H1 (cell line): ENCODE data around the gene MOB4. TPM values are rescaled to one million over a fixed set of nuclear protein-coding genes. Genes with fewer than 3 reads are reported as not detected.
A peak's percentile ranks its signal among the peaks of the same experiment; 100 is the strongest.

Source experiments
- CTCF ChIA-PET: fragments of 300-600 bp; sonication (Branson Sonifier 250); formaldehyde crosslinking; loops from one replicate; lab custom pipeline; 2021; ENCODE audit not compliant: partially characterized antibody; lab: Charles Lee
- POLR2A ChIA-PET: fragments of 300-600 bp; sonication (Branson Sonifier 250); formaldehyde crosslinking; loops from one replicate; lab custom pipeline; 2021; ENCODE audit warnings: inconsistent platforms; ENCODE audit not compliant: partially characterized antibody; lab: Charles Lee
- DNase-seq, 2 experiments: peaks; one replicate each; pipeline versions ENCODE4 v3.0.0 to v3.0.0-alpha.2; 2010 to 2022; ENCODE audit warnings: low spot score in 2 of 2, low read depth in 1 of 2, mixed read lengths in 1 of 2
- FAIRE-seq: peaks from 2 replicates; lab custom pipeline; 2011; peaks lifted over from hg19 to GRCh38; lab: Jason Lieb, UNC
- H2AFZ ChIP-seq: 2 replicates; pipeline ENCODE4 v1.8.1; 2012; ENCODE audit warnings: low read length, inconsistent platforms
- H2AK5ac ChIP-seq: 2 replicates; pipeline ENCODE4 v1.6.1; 2013; ENCODE audit warnings: low read depth, low read length
- H2BK120ac ChIP-seq: replicated peaks from 2 replicates; pipeline ENCODE3; 2013; ENCODE audit warnings: low read depth, low read length, inconsistent platforms
- H2BK12ac ChIP-seq: 2 replicates; pipeline ENCODE4 v1.6.1; 2013; ENCODE audit warnings: low read depth, low read length
- H2BK15ac ChIP-seq: 2 replicates; pipeline ENCODE4 v1.6.1; 2013; ENCODE audit warnings: low read length
- H2BK20ac ChIP-seq: 2 replicates; pipeline ENCODE4 v1.6.1; 2013; ENCODE audit warnings: low read length
- H2BK5ac ChIP-seq: 2 replicates; pipeline ENCODE4 v1.6.1; 2013; ENCODE audit warnings: low read depth, low read length
- H3K14ac ChIP-seq: 2 replicates; pipeline ENCODE4 v1.6.1; 2013; ENCODE audit warnings: inconsistent platforms; ENCODE audit not compliant: insufficient read length
- H3K18ac ChIP-seq: 2 replicates; pipeline ENCODE4 v1.6.1; 2013; ENCODE audit warnings: low read length; ENCODE audit errors: extremely low read depth
- H3K23ac ChIP-seq: 2 replicates; pipeline ENCODE4 v1.6.1; 2013; ENCODE audit warnings: inconsistent platforms; ENCODE audit not compliant: insufficient read length
- H3K23me2 ChIP-seq: 2 replicates; pipeline ENCODE4 v1.6.1; 2013; ENCODE audit warnings: low read depth, low read length
- H3K27ac ChIP-seq: 2 replicates; pipeline ENCODE4 v1.6.1; 2011; ENCODE audit warnings: low read depth, low read length, inconsistent platforms
- H3K27me3 ChIP-seq, 4 experiments: replicated peaks in 1 of 4; 1 replicate in 1 of 4; 2 replicates in 3 of 4; pipeline versions ENCODE4 v1.6.1 to v1.8.1; 2011 to 2013; ENCODE audit warnings: low read length in 3 of 4, mild to moderate bottlenecking in 3 of 4, inconsistent platforms in 2 of 4, mixed read lengths in 2 of 4, moderate library complexity in 1 of 4; ENCODE audit not compliant: control insufficient read depth in 3 of 4, insufficient read depth in 3 of 4; ENCODE audit errors: extremely low read depth in 1 of 4
- H3K36me3 ChIP-seq, 4 experiments: 2 replicates each; pipeline versions ENCODE4 v1.6.1 to v1.8.1; 2011 to 2013; ENCODE audit warnings: mild to moderate bottlenecking in 4 of 4, low read length in 3 of 4, moderate library complexity in 2 of 4, control low read depth in 1 of 4, inconsistent platforms in 1 of 4; ENCODE audit not compliant: insufficient read depth in 4 of 4, control insufficient read depth in 2 of 4
- H3K4ac ChIP-seq: replicated peaks from 2 replicates; pipeline ENCODE3; 2013; ENCODE audit warnings: low read length, low read depth, mixed read lengths, inconsistent platforms; ENCODE audit not compliant: insufficient read length
- H3K4me1 ChIP-seq, 4 experiments: replicated peaks in 1 of 4; 1 replicate in 1 of 4; 2 replicates in 3 of 4; pipeline versions ENCODE4 v1.6.1 to v1.8.1; 2011 to 2013; ENCODE audit warnings: low read length in 3 of 4, inconsistent platforms in 2 of 4, mixed read lengths in 1 of 4; ENCODE audit not compliant: insufficient read depth in 4 of 4, control insufficient read depth in 3 of 4
- H3K4me2 ChIP-seq, 2 experiments: 2 replicates each; pipeline versions ENCODE4 v1.6.1 to v1.8.1; 2011 to 2013; ENCODE audit warnings: low read depth in 2 of 2, low read length in 2 of 2, control low read depth in 1 of 2, inconsistent platforms in 1 of 2, mild to moderate bottlenecking in 1 of 2; ENCODE audit not compliant: insufficient read depth in 1 of 2
- H3K4me3 ChIP-seq, 4 experiments: fragments of 200-600, 300-600 bp in 1 of 4; sonication (generic), shearing (Covaris generic), sonication (Bioruptor Twin) in 1 of 4; 2 replicates each; pipeline versions ENCODE4 v1.5.1 to v1.8.1; 2011 to 2016; ENCODE audit warnings: low read length in 4 of 4, low read depth in 3 of 4, control low read depth in 2 of 4, inconsistent platforms in 2 of 4, mild to moderate bottlenecking in 2 of 4, mixed read lengths in 1 of 4, moderate library complexity in 1 of 4; ENCODE audit not compliant: insufficient read depth in 2 of 4; ENCODE audit errors: extremely low read depth in 1 of 4
- H3K56ac ChIP-seq: replicated peaks from 2 replicates; pipeline ENCODE3; 2013; ENCODE audit warnings: low read depth, mild to moderate bottlenecking, mixed read lengths, low read length, inconsistent platforms; ENCODE audit not compliant: insufficient read length
- H3K79me1 ChIP-seq: 2 replicates; pipeline ENCODE4 v1.6.1; 2013; ENCODE audit warnings: low read depth, low read length, control low read depth
- H3K79me2 ChIP-seq, 2 experiments: 2 replicates each; pipeline versions ENCODE4 v1.6.1 to v1.8.1; 2012 to 2013; ENCODE audit warnings: low read length in 2 of 2, mild to moderate bottlenecking in 2 of 2, inconsistent platforms in 1 of 2; ENCODE audit not compliant: insufficient read depth in 2 of 2, control insufficient read depth in 1 of 2
- H3K9ac ChIP-seq, 4 experiments: replicated peaks in 1 of 4; 1 replicate in 1 of 4; 2 replicates in 3 of 4; pipeline versions ENCODE4 v1.6.1 to v1.8.1; 2011 to 2013; ENCODE audit warnings: low read depth in 3 of 4, low read length in 3 of 4, control low read depth in 2 of 4, mild to moderate bottlenecking in 2 of 4, moderate library complexity in 2 of 4, inconsistent platforms in 1 of 4; ENCODE audit errors: extremely low read depth in 1 of 4
- H3K9me3 ChIP-seq, 2 experiments: 2 replicates each; pipeline versions ENCODE4 v1.6.1 to v1.8.1; 2012 to 2013; ENCODE audit warnings: mild to moderate bottlenecking in 2 of 2, moderate library complexity in 2 of 2, control low read depth in 1 of 2, inconsistent platforms in 1 of 2, low read depth in 1 of 2, low read length in 1 of 2, mixed read lengths in 1 of 2; ENCODE audit not compliant: insufficient read depth in 2 of 2
- H4K20me1 ChIP-seq, 2 experiments: replicated peaks in 1 of 2; 2 replicates each; pipeline versions ENCODE3 to v1.8.1; 2011 to 2013; ENCODE audit warnings: inconsistent platforms in 2 of 2, low read length in 2 of 2, mild to moderate bottlenecking in 1 of 2; ENCODE audit not compliant: insufficient read depth in 2 of 2, control insufficient read depth in 1 of 2
- H4K5ac ChIP-seq: 2 replicates; pipeline ENCODE4 v1.6.1; 2013; ENCODE audit warnings: low read length, low read depth, mixed read lengths, inconsistent platforms; ENCODE audit not compliant: insufficient read length
- H4K8ac ChIP-seq: 2 replicates; pipeline ENCODE4 v1.8.0; 2013; ENCODE audit warnings: mild to moderate bottlenecking, moderate library complexity, low read length, inconsistent platforms; ENCODE audit not compliant: insufficient read depth; ENCODE audit errors: extremely low read depth
- H4K91ac ChIP-seq: replicated peaks from 2 replicates; pipeline ENCODE3; 2013; ENCODE audit warnings: low read length, mixed read lengths, inconsistent platforms; ENCODE audit not compliant: insufficient read length
- HDAC6 ChIP-seq: IDR thresholded peaks from one replicate; pipeline ENCODE4 v1.7.1; 2012; ENCODE audit warnings: low read depth, mild to moderate bottlenecking, inconsistent platforms, low read length, moderate library complexity
- RAD21 ChIP-seq, 2 experiments: IDR thresholded peaks in 1 of 2; conservative IDR thresholded peaks in 1 of 2; 2 replicates each; pipeline ENCODE4 v1.6.1; 2011; ENCODE audit warnings: low read depth in 2 of 2, low read length in 2 of 2, improper control_type of control experiment in 1 of 2, inconsistent platforms in 1 of 2, mild to moderate bottlenecking in 1 of 2, moderate library complexity in 1 of 2
- RNF2 ChIP-seq: fragments of 200-900, 300-1000 bp; sonication (generic); IDR thresholded peaks from 2 replicates; pipeline ENCODE4 v1.7.1; 2016; ENCODE audit warnings: borderline replicate concordance, low read depth, mild to moderate bottlenecking, antibody characterized with exemption, low read length; ENCODE audit not compliant: poor library complexity, severe bottlenecking; ENCODE audit errors: missing control alignments
- WGBS, 2 experiments: shearing (Covaris generic) in 1 of 2; methylation state at CpG; one replicate each; pipeline versions ENCODE4 v1.1.6 to v1.1.7; 2013 to 2015; ENCODE audit warnings: low lambda C conversion rate in 2 of 2, mixed read lengths in 2 of 2, inconsistent platforms in 1 of 2, low coverage in 1 of 2, missing lambda C conversion rate in 1 of 2; ENCODE audit not compliant: insufficient replicate concordance in 2 of 2, insufficient coverage in 1 of 2, insufficient read length in 1 of 2; ENCODE audit errors: extremely low coverage in 1 of 2, missing lambda C conversion rate in 1 of 2; 5-methylcytosine and 5-hydroxymethylcytosine counted together
- polyA plus RNA-seq, 7 experiments: library from polyadenylated mRNA; depleted of rRNA in 3 of 7; stranded (reverse) in 5 of 7; unstranded in 2 of 7; fragments of >200 nt in 5 of 7; fragments of 200-250 nt in 2 of 7; gene quantifications; 1 replicate in 5 of 7; 2 replicates in 1 of 7; 4 replicates in 1 of 7; pipeline versions ENCODE4 v1.2.1 to v1.2.3, GENCODE V29; 2011 to 2013; ENCODE audit warnings: missing spikeins in 2 of 7, mixed read lengths in 2 of 7
- total RNA-seq: library from RNA; stranded (reverse); fragmentation: NEBNext Ultra II Directional; extraction: Animal tissue kit (Norgen Biotek cat#: 25700); gene quantifications from 2 replicates; pipeline ENCODE4 v1.2.1, GENCODE V29; 2021

Gene MOB4
- total and polyA plus RNA-seq, 2 of the 8 experiments (the other 6 are each of a cell fraction or from before 2014, with no cell fraction given): 51.5 to 54.2 TPM

GRCh38 chr2:197577446-197577845, 61.6 kb downstream of the MOB4 start:
- no peak overlapping the region; the same call in 1 of the 2 replicates for H3K27ac ChIP-seq
- no peaks in the 10 kb centered on the region for H3K79me1 ChIP-seq
- H3K4me1 ChIP-seq: peaks cover 0 to 17% (median 5%) of the 10 kb centered on the region in 4 experiments; a peak in 4 of 7 replicates
- H2BK120ac ChIP-seq: peak overlapping the region; percentile 96
- H3K23me2 ChIP-seq: no peaks in the 10 kb centered on the region; the same call in 1 of the 2 replicates
- peak overlapping the region; percentile 94; the same call in 1 of the 2 replicates for H2BK5ac ChIP-seq
- H4K20me1 ChIP-seq: no peaks in the 10 kb centered on the region
- H3K9ac ChIP-seq: no peak overlapping the region
- H3K4me3 ChIP-seq: no peak overlapping the region
- H2AK5ac ChIP-seq: peak overlapping the region; percentile 85; the same call in 1 of the 2 replicates
- peak overlapping the region; percentile 92 for H2BK12ac ChIP-seq
- peaks cover 0 to 3% of the 10 kb centered on the region in 2 experiments; a peak in 1 of 4 replicates for H3K79me2 ChIP-seq
- H4K91ac ChIP-seq: peak overlapping the region; percentile 99
- 90% methylated on average over 4 of the region's 4 CpGs; no CpG with 5 or more reads in 1 of the 2 experiments for WGBS, 2 experiments
- H3K36me3 ChIP-seq: peaks cover 0 to 23% (median under 1%) of the 10 kb centered on the region in 4 experiments; a peak in 4 of 8 replicates
- FAIRE-seq (no peak), DNase-seq (no peak)
- H3K14ac ChIP-seq: no peak overlapping the region
- peak overlapping the region; percentile 81; the same call in 1 of the 2 replicates for H3K18ac ChIP-seq
- no peaks in the 10 kb centered on the region; a peak in 1 of 7 replicates for H3K27me3 ChIP-seq
- no peak for TF ChIP-seq HDAC6
- TF ChIP-seq RAD21 (IDR thresholded peaks at IDR 0.05 in 1 of 2, conservative IDR thresholded peaks at IDR 0.05 in 1 of 2; ENCODE audit: low read depth in 2 of 2, low read length in 2 of 2): no peak
- TF ChIP-seq RNF2: no peak
- H2AFZ ChIP-seq: no peak overlapping the region
- H4K5ac ChIP-seq: no peak overlapping the region
- ChIA-PET POLR2A (interaction anchor here (0.7 to 3.5 kb wide), 6 partner anchors 12 to 77 kb away, joined by 3 to 23 read pairs (median 4); partner anchors contain the start of genes HSPD1, HSPE1 and MOB4), CTCF (no interaction called here)
- no peak overlapping the region for H3K4me2 ChIP-seq
- no peak overlapping the region for H3K56ac ChIP-seq
- no peak overlapping the region for H2BK15ac ChIP-seq
- peaks cover 27 to 31% of the 10 kb centered on the region in 2 experiments for H3K9me3 ChIP-seq
- peak overlapping the region; percentile 81 for H3K4ac ChIP-seq
- no peak overlapping the region for H4K8ac ChIP-seq
- H3K23ac ChIP-seq: no peak overlapping the region
- H2BK20ac ChIP-seq: peak overlapping the region; percentile 95; the same call in 1 of the 2 replicates
